GM12875 (cell line): ENCODE data around the gene BAHD1.

Experiments
- H3K4me3 ChIP-seq: one replicate; pipeline ENCODE4 v1.5.1; 2011; ENCODE audit warnings: low read depth, low read length, control low read depth
- CTCF ChIP-seq: IDR thresholded peaks from 2 replicates; pipeline ENCODE4 v1.5.1; 2011; ENCODE audit warnings: low read depth, mild to moderate bottlenecking, control low read depth, inconsistent platforms, low read length, moderate library complexity, borderline replicate concordance; ENCODE audit not compliant: insufficient read depth

BAHD1 gene

GRCh38 chr15:40506964-40507571, 66.3 kb downstream of the BAHD1 start:
- H3K4me3 ChIP-seq: no peak overlapping the region
- peak; percentile 77 for TF ChIP-seq CTCF

GRCh38 chr15:40508216-40508615, 67.5 kb downstream of the BAHD1 start:
- TF ChIP-seq CTCF: no peak
- H3K4me3 ChIP-seq: no peak overlapping the region

GRCh38 chr15:40510201-40510600, 69.4 kb downstream of the BAHD1 start:
- no peak overlapping the region for H3K4me3 ChIP-seq
- no peak for TF ChIP-seq CTCF

GRCh38 chr15:40511093-40511471, 70.3 kb downstream of the BAHD1 start:
- peak overlapping the region; percentile 46 for H3K4me3 ChIP-seq
- TF ChIP-seq CTCF: no peak

- H3K4me3 ChIP-seq: peak overlapping the region; percentile 46
- TF ChIP-seq CTCF: no peak
These were observed 70.8 kb downstream of the BAHD1 start for GRCh38 chr15:40511472-40512133.

GRCh38 chr15:40512440-40512839, 71.7 kb downstream of the BAHD1 start:
- H3K4me3 ChIP-seq: no peak overlapping the region
- no peak for TF ChIP-seq CTCF

GRCh38 chr15:40513609-40514008, 72.9 kb downstream of the BAHD1 start:
- no peak overlapping the region for H3K4me3 ChIP-seq
- no peak for TF ChIP-seq CTCF
